GM12864 (cell line): ENCODE measurements around the gene KIF6.

Source experiments
- DNase-seq: peaks from one replicate; pipeline ENCODE4 v3.0.0-alpha.2; 2011; ENCODE audit warnings: low read depth
- H3K4me3 ChIP-seq: 2 replicates; pipeline ENCODE4 v1.5.1; 2011; ENCODE audit warnings: mild to moderate bottlenecking, low read depth, low read length, control low read depth
- CTCF ChIP-seq: IDR thresholded peaks from 2 replicates; pipeline ENCODE4 v1.5.1; 2011; ENCODE audit warnings: low read depth, mild to moderate bottlenecking, moderate library complexity, low read length, control low read depth, inconsistent platforms; ENCODE audit errors: missing control alignments

Gene KIF6

GRCh38 chr6:39335780-39336545, 389.2 kb downstream of the KIF6 start:
- TF ChIP-seq CTCF: no peak
- DNase-seq: no peak
- no peak overlapping the region for H3K4me3 ChIP-seq

- TF ChIP-seq CTCF: no peak
- no peak overlapping the region for H3K4me3 ChIP-seq
- DNase-seq: no peak
Observed at GRCh38 chr6:39333644-39334438, 391.4 kb downstream of the KIF6 start.

GRCh38 chr6:39330476-39330875, 394.7 kb downstream of the KIF6 start:
- no peak for TF ChIP-seq CTCF
- H3K4me3 ChIP-seq: no peak overlapping the region
- DNase-seq: no peak

GRCh38 chr6:39330057-39330456, 395.2 kb downstream of the KIF6 start:
- no peak for TF ChIP-seq CTCF
- H3K4me3 ChIP-seq: no peak overlapping the region
- DNase-seq: no peak

GRCh38 chr6:39328066-39328465, 397.1 kb downstream of the KIF6 start:
- no peak for TF ChIP-seq CTCF
- no peak for DNase-seq
- no peak overlapping the region for H3K4me3 ChIP-seq

GRCh38 chr6:39327507-39327906, 397.7 kb downstream of the KIF6 start:
- no peak for DNase-seq
- no peak for TF ChIP-seq CTCF
- no peak overlapping the region for H3K4me3 ChIP-seq

- no peak within 1 kb of the TSS for H3K4me3 ChIP-seq
- no peak for DNase-seq
- no peak for TF ChIP-seq CTCF
Observed at GRCh38 chr6:39322306-39322850, 402.8 kb downstream of the KIF6 start, which contains the start of gene KCNK16. Gene KCNK16, minus strand, starts transcription at chr6:39322702. Its CDS starts 162 bp downstream, at chr6:39322540.
